K562 (cell line): ENCODE results near the gene C10orf53. TPM values are rescaled to one million over a fixed set of nuclear protein-coding genes. Genes with fewer than 3 reads are reported as not detected.

Experiments
- ASH1L ChIP-seq: fragments of 450-650 bp; IDR thresholded peaks from 2 replicates; pipeline ENCODE4 v1.6.1; 2018; ENCODE audit warnings: borderline replicate concordance, mild to moderate bottlenecking, low read depth; ENCODE audit not compliant: partially characterized antibody
- C11orf30 ChIP-seq: fragments of 450-650 bp; IDR thresholded peaks from 2 replicates; pipeline ENCODE4 v1.6.1; 2016; ENCODE audit warnings: low read depth, mild to moderate bottlenecking
- CBX8 ChIP-seq: fragments of 200-600 bp; sonication (generic); IDR thresholded peaks from 2 replicates; pipeline ENCODE4 v1.6.1; 2012; ENCODE audit warnings: borderline replicate concordance, mixed run types, low read depth, mild to moderate bottlenecking, moderate library complexity, mixed read lengths, low read length, control low read depth, inconsistent platforms; ENCODE audit not compliant: poor library complexity, severe bottlenecking; ENCODE audit errors: extremely low read depth
- FOXJ3 ChIP-seq: sonication (generic); formaldehyde crosslinking; IDR thresholded peaks from 2 replicates; pipeline ENCODE4 v1.4.0; 2020; ENCODE audit warnings: mild to moderate bottlenecking, missing genetic modification reagents
- KLF10 ChIP-seq: fragments of 250-450 bp; sonication (Bioruptor Pico); IDR thresholded peaks from 2 replicates; pipeline ENCODE4 v1.6.1; 2021; ENCODE audit warnings: matching md5 sums
- PATZ1 ChIP-seq: fragments of 250-450 bp; sonication (Bioruptor Pico); IDR thresholded peaks from 2 replicates; pipeline ENCODE4 v1.5.0; 2020; ENCODE audit warnings: mild to moderate bottlenecking, borderline replicate concordance
- RBM14 ChIP-seq: fragments of 200-400 bp; formaldehyde crosslinking; IDR thresholded peaks from 2 replicates; pipeline ENCODE4 v1.6.1; 2018; ENCODE audit warnings: low read depth, mild to moderate bottlenecking, low read length, moderate library complexity, borderline replicate concordance; ENCODE audit not compliant: insufficient read depth
- SNIP1 ChIP-seq: fragments of 450-650 bp; IDR thresholded peaks from 2 replicates; pipeline ENCODE4 v1.7.1; 2017; ENCODE audit warnings: low read depth, mild to moderate bottlenecking
- SRSF1 ChIP-seq: fragments of 200-400 bp; formaldehyde crosslinking; IDR thresholded peaks from 2 replicates; pipeline ENCODE4 v1.6.1; 2017; ENCODE audit warnings: mild to moderate bottlenecking, low read depth, low read length, moderate library complexity
- TAF9B ChIP-seq: fragments of 450-650 bp; IDR thresholded peaks from 2 replicates; pipeline ENCODE4 v1.6.1; 2018; ENCODE audit warnings: mild to moderate bottlenecking; ENCODE audit not compliant: partially characterized antibody
- XRCC3 ChIP-seq: fragments of 450-650 bp; IDR thresholded peaks from 2 replicates; pipeline ENCODE4 v1.6.1; 2017; ENCODE audit warnings: mild to moderate bottlenecking, moderate library complexity
- ZNF143 ChIP-seq: sonication (generic); formaldehyde crosslinking; IDR thresholded peaks from 2 replicates; pipeline ENCODE4 v1.9.0; 2022; ENCODE audit warnings: mild to moderate bottlenecking, missing genetic modification reagents
- polyA plus RNA-seq, 8 experiments: library from polyadenylated mRNA; depleted of rRNA in 4 of 8; stranded (reverse) in 5 of 8; unstranded in 3 of 8; fragments of >200 nt; fragmentation: Nextera tagmentation in 2 of 8; fragmentation: Illumina TruSeq in 1 of 8; extraction: Ambion mirVana in 2 of 8; extraction: Trizol in 1 of 8; gene quantifications; 2 replicates each; pipeline versions ENCODE4 v1.2.1 to v1.2.3, GENCODE V29; 2011 to 2014; ENCODE audit warnings: inconsistent platforms in 1 of 8, missing spikeins in 1 of 8
- total RNA-seq, 7 experiments: library from RNA; depleted of rRNA in 6 of 7; stranded (reverse); fragments of >200 nt in 6 of 7; fragmentation: Illumina TruSeq in 2 of 7; extraction: Trizol in 2 of 7; gene quantifications; 2 replicates each; pipeline versions ENCODE4 v1.2.1 to v1.2.3, GENCODE V29; 2011 to 2021; ENCODE audit warnings: low replicate concordance in 1 of 7
- TF ChIP-seq, protein P1 (sequence below): fragments of 450-650 bp; formaldehyde crosslinking; IDR thresholded peaks from 2 replicates; pipeline ENCODE4 v1.4.0; 2022; ENCODE audit warnings: missing genetic modification characterization
- TF ChIP-seq, protein P2 (sequence below): sonication (generic); formaldehyde crosslinking; IDR thresholded peaks from 2 replicates; pipeline ENCODE4 v1.8.0; 2022; ENCODE audit warnings: missing genetic modification reagents, mild to moderate bottlenecking, borderline replicate concordance
- TF ChIP-seq, protein P3 (sequence below): sonication (generic); formaldehyde crosslinking; IDR thresholded peaks from 2 replicates; pipeline ENCODE4 v1.9.0; 2022; ENCODE audit warnings: mild to moderate bottlenecking, missing genetic modification reagents
- TF ChIP-seq, protein P4 (sequence below): sonication (generic); formaldehyde crosslinking; IDR thresholded peaks from 2 replicates; pipeline ENCODE4 v1.8.0; 2023; ENCODE audit warnings: missing genetic modification reagents, mild to moderate bottlenecking, borderline replicate concordance

C10orf53 gene
- total and polyA plus RNA-seq, 9 of the 15 experiments (the other 6 are each of a cell fraction or from before 2014, with no cell fraction given): not detected

DNA sequence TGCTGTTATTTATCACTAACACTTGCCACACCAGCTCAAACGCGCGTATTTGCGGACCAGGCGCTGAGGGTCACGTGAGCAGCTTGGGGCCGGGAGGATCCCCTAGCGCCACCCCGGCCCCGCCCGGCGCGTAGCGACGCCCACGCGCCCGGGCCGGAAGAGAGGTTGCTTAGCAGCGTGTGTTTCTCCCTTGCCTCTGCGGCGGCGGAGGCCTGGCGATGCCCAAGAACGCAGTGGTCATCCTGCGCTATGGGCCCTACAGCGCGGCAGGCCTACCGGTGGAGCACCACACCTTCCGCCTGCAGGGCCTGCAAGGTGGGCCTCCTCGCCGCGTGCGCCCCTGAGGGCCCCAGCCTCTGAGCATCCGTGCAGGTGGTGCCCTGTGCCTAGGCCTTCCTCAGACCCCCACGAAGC is at the start of gene C10orf53 (continued):
- TF ChIP-seq, protein P1, sequence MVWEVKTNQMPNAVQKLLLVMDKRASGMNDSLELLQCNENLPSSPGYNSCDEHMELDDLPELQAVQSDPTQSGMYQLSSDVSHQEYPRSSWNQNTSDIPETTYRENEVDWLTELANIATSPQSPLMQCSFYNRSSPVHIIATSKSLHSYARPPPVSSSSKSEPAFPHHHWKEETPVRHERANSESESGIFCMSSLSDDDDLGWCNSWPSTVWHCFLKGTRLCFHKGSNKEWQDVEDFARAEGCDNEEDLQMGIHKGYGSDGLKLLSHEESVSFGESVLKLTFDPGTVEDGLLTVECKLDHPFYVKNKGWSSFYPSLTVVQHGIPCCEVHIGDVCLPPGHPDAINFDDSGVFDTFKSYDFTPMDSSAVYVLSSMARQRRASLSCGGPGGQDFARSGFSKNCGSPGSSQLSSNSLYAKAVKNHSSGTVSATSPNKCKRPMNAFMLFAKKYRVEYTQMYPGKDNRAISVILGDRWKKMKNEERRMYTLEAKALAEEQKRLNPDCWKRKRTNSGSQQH (CRISPR knock-in tag): no peak
- TF ChIP-seq, protein P2, sequence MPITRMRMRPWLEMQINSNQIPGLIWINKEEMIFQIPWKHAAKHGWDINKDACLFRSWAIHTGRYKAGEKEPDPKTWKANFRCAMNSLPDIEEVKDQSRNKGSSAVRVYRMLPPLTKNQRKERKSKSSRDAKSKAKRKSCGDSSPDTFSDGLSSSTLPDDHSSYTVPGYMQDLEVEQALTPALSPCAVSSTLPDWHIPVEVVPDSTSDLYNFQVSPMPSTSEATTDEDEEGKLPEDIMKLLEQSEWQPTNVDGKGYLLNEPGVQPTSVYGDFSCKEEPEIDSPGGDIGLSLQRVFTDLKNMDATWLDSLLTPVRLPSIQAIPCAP (CRISPR knock-in tag): no peak
- TF ChIP-seq KLF10 (CRISPR knock-in tag) (no peak), RBM14 (no peak), CBX8 (no peak), SNIP1 (no peak), SRSF1 (no peak), FOXJ3 (no peak), TAF9B (no peak), XRCC3 (no peak), C11orf30 (no peak), ASH1L (no peak), PATZ1 (CRISPR knock-in tag) (no peak), ZNF143 (no peak)
- TF ChIP-seq, protein P3, sequence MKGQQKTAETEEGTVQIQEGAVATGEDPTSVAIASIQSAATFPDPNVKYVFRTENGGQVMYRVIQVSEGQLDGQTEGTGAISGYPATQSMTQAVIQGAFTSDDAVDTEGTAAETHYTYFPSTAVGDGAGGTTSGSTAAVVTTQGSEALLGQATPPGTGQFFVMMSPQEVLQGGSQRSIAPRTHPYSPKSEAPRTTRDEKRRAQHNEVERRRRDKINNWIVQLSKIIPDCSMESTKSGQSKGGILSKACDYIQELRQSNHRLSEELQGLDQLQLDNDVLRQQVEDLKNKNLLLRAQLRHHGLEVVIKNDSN: peak; percentile 95
- TF ChIP-seq, protein P4, sequence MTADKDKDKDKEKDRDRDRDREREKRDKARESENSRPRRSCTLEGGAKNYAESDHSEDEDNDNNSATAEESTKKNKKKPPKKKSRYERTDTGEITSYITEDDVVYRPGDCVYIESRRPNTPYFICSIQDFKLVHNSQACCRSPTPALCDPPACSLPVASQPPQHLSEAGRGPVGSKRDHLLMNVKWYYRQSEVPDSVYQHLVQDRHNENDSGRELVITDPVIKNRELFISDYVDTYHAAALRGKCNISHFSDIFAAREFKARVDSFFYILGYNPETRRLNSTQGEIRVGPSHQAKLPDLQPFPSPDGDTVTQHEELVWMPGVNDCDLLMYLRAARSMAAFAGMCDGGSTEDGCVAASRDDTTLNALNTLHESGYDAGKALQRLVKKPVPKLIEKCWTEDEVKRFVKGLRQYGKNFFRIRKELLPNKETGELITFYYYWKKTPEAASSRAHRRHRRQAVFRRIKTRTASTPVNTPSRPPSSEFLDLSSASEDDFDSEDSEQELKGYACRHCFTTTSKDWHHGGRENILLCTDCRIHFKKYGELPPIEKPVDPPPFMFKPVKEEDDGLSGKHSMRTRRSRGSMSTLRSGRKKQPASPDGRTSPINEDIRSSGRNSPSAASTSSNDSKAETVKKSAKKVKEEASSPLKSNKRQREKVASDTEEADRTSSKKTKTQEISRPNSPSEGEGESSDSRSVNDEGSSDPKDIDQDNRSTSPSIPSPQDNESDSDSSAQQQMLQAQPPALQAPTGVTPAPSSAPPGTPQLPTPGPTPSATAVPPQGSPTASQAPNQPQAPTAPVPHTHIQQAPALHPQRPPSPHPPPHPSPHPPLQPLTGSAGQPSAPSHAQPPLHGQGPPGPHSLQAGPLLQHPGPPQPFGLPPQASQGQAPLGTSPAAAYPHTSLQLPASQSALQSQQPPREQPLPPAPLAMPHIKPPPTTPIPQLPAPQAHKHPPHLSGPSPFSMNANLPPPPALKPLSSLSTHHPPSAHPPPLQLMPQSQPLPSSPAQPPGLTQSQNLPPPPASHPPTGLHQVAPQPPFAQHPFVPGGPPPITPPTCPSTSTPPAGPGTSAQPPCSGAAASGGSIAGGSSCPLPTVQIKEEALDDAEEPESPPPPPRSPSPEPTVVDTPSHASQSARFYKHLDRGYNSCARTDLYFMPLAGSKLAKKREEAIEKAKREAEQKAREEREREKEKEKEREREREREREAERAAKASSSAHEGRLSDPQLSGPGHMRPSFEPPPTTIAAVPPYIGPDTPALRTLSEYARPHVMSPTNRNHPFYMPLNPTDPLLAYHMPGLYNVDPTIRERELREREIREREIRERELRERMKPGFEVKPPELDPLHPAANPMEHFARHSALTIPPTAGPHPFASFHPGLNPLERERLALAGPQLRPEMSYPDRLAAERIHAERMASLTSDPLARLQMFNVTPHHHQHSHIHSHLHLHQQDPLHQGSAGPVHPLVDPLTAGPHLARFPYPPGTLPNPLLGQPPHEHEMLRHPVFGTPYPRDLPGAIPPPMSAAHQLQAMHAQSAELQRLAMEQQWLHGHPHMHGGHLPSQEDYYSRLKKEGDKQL (CRISPR knock-in tag): no peak
